PFSK-1 (cell line): ENCODE data around the gene MINDY4B.

ENCODE experiments used
- FOXP2 ChIP-seq: optimal IDR thresholded peaks from 2 replicates; pipeline ENCODE3; 2011; ENCODE audit warnings: borderline replicate concordance, control low read depth, inconsistent platforms; ENCODE audit not compliant: insufficient read depth; ENCODE audit errors: extremely low read length, extremely low read depth
- POLR2AphosphoS5 ChIP-seq: IDR thresholded peaks from 2 replicates; pipeline ENCODE4 v1.6.1; 2012; ENCODE audit warnings: low read depth, mild to moderate bottlenecking, control low read depth, low read length, moderate library complexity
- REST ChIP-seq, 2 experiments: IDR thresholded peaks; 2 replicates each; pipeline versions ENCODE4 v1.6.1 to v1.8.0; 2011 to 2012; ENCODE audit warnings: low read depth in 2 of 2, low read length in 2 of 2, control low read depth in 1 of 2, inconsistent platforms in 1 of 2, mild to moderate bottlenecking in 1 of 2, moderate library complexity in 1 of 2; ENCODE audit not compliant: insufficient read depth in 1 of 2
- SIN3A ChIP-seq: IDR thresholded peaks from 2 replicates; pipeline ENCODE4 v1.6.1; 2012; ENCODE audit warnings: mild to moderate bottlenecking, low read length, moderate library complexity, borderline replicate concordance; ENCODE audit not compliant: insufficient read depth
- TAF1 ChIP-seq: IDR thresholded peaks from 2 replicates; pipeline ENCODE4 v1.6.1; 2012; ENCODE audit warnings: low read length, control low read depth, borderline replicate concordance; ENCODE audit not compliant: insufficient read depth

GRCh38 chr3:150867434-150867833, 37.8 kb downstream of the MINDY4B start:
- TF ChIP-seq TAF1 = no peak
- TF ChIP-seq POLR2AphosphoS5 = no peak
- TF ChIP-seq REST (IDR thresholded peaks at IDR 0.05; ENCODE audit: insufficient read depth in 1 of 2, low read depth in 2 of 2, low read length in 2 of 2) = no peak
- no peak for TF ChIP-seq SIN3A
- TF ChIP-seq FOXP2 = no peak
